SIG-M5 (cell line): Measurements from ENCODE around the gene N4BP2L1.

Source experiments
- DNase-seq: peaks from one replicate; lab custom pipeline; 2025; lab: John Stamatoyannopoulos, UW

N4BP2L1 gene

DNA sequence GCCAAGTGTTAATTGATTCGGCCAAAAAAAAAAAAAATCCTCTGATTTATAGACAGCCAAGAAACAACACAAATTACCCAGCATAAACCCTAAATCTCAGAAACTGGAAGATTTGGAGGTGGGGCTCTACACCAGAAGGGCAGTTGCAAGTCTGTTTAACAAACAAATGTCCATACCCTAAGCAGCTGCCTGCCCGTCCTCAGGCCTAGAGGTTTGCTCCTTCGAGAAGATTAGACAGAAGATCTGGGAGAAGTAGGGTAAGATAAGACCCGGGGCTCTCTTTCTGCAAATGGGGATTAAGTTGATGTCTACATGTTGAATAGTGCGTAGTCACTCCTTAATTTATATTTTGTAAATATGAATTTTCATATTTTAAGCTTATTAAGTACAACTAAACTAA, 3.4 kb upstream of the N4BP2L1 start:
- no peak for DNase-seq

DNA sequence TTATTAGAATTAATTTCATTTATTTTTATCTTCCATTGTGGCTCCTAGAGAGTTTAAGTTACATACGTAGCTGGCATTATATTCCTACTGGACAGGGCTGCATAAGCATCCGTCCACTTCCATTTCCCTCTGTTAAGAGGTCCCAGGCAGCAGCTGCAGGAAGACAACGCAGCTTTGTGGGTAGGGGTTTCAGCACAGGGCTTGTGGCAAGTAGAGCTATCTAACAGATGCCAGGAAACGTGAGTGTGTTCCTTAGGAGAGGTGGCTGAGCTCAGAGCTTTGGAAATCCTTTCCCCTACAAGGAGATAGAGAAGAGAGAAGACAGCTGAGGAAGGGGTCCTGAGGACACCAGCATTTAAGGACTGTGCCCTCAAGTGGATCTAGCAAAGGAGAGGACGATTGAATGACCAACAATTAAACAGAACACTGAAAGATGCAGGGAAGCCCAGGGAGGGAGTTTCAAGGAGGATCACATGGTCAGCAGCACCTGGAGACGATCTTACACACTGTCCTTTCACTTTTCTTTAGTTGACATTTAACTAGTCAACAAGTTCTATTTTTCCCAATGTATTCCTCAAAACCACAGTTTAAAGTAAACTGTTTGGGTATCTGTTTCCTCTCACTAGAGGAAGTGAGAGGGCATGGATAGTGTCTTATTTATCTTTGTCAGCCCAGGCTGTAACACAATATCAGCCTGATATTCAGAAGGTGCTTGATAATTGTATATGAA, 2.3 kb upstream of the N4BP2L1 start:
- no peak for DNase-seq

DNA sequence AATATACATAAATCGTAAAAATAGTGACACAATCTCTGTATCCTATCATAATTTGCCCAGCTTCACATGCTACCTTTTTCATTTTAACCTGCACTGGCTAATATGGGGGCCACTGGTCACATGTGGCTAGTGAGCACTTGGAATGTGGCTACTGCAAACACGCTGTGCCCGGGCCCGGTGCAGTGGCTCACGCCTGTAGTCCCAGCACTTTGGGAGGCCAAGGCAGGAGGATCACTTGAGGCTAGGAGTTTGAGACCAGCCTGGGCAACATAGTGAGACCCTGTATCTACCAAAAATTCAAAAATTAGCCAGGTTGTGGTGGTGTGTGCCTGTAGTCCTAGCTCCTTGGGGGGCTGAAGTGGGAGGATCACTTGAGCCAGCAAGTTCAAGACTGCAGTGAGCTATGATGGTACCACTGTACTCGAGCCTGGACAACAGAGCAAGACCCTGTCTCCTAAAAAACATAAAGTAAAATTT, 1.5 kb upstream of the N4BP2L1 start:
- no peak for DNase-seq

DNA sequence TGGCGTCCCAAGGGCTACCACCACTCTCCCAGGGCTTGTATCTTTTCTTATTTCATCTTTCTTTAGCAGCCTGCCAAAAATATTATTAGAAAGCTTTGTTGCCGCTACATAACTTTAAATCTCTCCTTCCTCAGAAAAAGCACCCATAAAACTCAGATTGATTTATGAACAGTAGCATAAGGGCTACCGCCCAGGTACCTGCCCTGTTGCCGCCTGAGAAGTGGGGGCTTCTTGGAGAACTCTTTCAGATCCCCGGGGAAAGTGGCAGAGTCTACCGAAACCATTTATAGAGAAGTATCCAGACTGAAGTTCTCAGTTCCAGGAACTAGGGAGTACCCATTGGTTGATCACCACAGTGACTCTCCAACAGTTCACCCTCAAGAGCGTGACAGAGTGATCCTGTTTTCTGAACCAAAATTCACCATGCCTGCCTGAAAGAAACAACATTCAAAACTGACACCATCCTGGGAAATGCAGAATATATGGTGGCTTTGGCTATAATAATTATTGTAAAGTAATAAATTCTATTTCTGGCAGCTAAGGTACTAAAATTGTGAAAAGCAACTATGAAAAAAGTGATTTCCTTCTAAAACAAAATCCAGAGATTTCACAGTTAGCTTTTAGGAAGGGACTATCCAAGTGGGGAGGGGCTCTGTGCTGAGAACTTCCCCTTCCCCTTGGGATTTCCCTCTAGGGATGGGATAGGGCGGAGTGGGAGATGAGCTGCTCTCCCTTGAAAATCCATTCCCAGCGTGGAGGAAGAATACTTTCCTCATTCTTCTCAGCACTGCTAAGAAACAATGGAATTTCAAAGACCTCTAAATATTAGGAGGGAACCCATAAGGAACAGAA, 877 bp upstream of the N4BP2L1 start:
- DNase-seq = peak; percentile 36

DNA sequence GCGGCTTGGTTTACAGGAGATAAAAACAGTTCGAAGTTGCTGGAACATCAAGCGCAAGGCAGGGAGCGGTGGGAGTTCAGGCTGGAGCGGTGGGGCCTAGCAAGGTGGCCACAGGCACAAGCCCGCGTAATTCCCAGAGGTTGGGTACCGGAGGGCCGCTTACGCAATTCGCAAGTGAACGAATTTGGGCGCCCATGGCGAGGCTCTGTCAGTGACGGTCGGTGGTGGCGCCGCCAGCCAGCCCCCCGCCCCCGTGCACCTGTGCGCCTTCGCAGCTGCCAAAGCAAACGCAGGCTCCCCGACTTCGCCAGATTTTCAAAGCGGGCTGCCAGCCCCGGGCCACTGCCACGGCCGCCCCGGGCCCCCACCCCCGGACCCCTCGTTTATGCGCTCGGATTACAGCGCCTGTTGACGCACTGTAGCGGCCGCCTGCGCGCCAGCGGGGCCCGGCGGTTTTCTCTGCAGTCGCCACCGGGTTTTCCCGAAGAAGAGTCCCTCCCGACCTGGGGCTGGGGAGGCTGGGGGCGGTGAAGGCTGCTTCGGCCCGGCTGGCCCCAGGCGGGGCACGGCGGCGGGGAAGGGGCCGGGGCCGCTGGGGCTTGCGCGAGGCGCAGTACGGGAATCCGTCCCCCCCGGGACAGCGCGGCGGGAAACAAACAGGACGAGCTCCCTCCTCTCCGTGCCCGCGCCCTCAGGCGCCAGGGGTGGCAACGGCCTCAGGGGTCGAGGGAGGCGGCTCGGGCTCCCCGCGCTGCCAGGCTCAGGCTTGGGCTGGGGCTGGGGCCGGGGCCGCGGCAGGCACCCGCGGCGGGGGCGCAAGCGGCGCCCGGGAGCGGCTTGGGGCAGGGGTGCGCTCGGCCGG, 709 bp downstream of the N4BP2L1 start:
- no peak for DNase-seq

DNA sequence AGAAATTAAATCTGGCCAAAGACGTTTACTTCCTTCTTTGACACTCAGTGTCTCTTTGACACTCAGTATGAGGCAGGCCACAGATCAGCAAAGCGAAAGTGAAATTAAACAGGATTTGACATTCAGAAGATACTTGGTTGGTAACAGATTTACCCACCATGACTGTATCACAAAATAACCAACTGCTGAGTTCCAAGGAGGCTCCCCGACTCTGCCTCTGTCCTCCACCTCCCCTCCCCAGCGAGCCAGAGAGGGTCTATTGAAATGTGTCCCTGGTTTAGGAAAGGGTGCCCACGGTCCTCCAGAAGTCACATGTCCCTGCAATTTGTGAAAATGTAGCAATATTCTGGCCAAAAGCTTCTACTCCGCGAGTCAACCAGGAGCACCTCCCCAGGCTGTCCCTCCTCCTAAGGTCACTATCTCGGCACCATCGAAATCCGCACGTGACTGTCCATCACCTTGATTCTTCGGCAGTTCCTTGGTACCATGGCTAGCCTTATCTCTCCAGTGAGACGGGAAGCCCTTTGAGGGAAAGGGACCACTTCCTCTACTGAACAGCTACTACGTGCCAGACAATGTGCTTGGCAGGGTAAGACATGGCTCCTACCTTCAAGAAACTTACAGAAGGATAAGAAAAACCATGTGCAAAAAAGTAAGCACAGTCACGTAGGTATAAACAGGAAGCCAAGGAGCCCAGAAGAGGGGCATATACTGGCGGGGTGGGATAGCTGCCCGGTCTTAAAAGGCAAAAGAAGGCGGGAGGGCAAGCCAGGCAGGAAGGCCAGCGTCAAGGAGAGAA, 1.5 kb downstream of the N4BP2L1 start:
- DNase-seq = peak; percentile 25

DNA sequence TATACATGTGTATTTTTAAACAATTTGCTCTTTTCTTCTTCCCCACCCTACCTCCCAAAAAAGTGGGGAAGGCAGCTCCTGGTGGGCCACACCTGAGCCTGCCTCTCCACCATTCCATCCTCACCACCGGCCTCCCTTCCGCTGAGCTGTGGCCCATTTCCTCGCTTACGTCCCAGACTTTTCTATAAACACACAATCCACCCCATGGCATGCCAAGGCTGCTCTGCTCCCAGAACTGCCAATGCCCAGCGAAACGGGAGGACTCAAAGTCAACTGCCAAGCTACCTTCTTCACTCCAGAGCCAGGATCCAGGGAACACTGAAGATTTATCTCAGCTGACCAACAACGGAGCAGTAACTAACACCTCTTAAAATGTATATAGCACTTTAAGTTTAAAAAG, 2.8 kb downstream of the N4BP2L1 start:
- no peak for DNase-seq

DNA sequence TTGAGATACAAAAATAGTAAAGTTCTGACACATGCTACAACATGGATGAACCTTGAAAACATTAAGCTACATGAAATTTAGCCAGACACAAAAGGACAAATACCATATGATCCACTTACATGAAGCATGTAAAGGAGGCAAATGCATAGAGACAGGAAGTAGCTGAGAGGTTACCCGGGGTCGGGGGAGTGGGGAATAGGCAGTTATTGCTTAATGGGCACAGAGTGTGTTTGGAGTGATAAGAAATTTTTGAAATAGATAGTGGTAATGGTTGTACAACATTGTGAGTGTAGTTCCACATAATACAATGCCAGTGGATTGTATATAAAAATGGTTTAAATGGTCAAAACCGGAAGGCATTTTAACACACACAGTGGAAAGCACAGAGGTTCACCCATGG, 4.3 kb downstream of the N4BP2L1 start:
- DNase-seq = no peak

DNA sequence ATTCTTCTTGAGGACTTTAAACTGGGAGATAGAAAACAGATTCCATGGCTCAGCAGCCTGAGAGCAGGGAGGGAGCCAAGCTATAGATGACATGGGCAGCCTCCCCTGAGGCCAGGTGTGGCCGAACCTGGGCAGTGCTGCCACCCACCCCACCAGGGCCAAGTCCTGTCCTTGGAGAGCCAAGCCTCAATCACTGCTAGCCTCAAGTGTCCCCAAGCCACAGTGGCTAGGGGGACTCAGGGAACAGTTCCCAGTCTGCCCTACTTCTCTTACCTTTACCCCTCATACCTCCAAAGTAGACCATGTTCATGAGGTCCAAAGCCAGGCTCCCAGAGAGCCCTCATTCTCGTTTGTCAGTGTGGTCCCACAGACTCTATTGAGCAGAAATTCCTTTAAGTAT, 8.1 kb downstream of the N4BP2L1 start:
- DNase-seq = no peak

DNA sequence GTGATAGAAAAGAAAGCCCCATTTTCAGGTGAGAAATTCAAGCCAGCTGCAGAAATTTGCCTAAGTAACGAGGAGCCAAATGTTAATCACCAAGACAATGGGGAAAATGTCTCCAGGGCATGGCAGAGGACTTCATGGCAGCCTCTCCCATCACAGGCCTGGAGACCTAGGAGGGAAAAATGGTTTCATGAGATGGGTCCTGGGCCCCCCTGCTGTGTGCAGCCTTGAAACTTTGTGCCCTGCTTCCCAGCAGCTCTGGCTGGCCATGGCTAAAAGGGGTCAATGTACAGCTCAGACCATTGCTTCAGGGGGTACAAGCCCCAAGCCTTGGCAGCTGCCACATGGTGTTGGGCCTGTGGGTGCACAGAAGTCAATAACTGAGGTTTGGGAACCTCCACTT, 9.9 kb downstream of the N4BP2L1 start:
- DNase-seq = no peak

DNA sequence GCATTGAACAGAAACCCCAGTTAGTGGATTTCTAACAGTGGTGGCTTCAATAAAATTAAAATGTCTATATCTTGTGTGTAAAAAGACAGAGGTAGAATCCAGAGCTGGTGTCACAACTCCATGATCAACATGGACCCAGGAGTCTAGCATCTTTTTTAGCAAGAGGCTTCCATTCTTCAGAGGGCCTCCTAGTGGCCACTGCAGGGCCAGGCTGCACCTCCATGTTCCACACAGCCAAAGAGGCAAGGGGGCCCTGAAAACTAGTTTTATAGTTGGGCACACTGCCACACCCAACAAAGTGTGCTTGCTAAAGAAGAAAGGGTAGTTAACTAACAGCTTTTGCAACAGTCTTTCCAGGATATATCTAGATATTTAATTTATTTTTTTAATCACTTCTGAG, 12.9 kb downstream of the N4BP2L1 start:
- no peak for DNase-seq

DNA sequence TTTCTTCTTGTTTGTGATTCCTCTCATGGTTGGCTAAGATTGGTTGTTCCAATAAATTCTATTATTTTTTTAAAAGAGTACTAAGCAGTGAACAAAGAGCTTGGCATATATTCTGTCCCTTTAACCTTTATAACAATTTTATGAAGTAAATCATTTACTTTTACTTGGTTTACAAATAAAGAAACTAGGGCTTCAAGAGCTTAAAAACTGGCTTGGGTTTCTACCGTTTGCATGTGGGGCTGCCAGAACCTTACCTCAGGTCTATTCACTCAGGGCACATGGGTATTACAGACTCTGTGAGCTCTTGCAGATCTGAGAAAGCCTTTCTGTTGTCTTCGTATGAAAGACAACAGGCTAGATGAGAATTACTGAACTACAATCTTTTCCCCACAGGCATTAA, 13.3 kb downstream of the N4BP2L1 start:
- DNase-seq = no peak

DNA sequence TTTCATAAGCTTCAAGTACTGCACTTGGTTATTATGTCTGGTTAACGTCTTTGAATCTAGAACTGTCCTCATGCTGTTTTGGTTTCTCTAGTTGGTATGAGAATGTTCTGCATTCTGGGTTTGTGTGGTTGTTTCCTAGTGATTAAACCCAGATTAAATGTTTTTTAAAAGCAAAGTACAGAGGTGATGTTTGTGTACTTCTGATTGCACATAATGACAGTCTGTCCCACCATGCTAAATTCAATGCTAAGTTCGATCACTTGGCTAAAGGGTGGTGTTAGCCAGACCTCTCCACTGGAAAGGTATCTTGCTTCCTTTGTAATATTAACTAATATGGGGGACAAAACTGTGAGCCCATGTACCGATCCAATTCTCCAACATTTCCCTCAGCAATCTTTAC, 14.6 kb downstream of the N4BP2L1 start:
- DNase-seq = no peak

DNA sequence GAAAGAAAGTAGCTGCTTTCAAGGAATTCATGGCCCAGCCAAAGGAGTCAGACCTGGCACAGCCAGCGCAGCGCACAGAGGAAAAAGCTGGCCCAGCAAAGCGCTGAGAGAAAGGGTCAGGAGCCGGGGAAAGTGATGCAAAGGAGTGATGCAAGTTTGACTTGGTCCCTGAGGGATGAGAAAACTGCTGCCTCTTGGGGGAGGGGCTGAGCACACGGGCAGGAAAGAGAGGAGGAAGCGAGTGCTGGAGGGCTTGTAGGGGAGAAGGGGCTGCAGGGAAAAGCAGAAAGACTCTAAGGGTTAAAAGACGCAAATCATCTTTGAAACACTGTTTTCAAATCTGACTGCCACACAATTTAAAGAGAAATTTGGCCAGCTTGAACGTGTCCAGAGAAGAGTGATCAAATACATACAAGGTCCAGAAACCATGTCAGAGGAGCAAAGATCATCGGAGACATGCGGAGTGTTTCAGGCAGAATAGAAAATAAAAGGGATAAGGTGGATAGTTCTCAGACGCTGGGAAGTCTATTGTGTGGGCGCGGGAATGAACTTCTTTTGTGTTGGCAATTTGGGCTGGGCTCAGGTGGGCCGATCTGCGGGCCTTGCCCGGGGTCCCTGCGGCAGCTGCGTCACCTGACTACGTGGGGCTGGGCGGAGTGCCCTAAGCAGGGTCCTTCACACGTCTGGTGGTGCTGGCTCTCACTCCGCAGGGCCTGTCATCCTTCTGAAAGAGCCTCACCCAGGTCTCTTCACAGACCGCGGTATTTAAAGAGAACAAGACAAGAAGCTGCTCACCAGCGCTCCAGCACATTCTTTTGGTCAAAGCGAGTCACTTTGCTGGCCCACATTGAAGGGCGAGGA, 18.1 kb downstream of the N4BP2L1 start:
- DNase-seq = no peak

DNA sequence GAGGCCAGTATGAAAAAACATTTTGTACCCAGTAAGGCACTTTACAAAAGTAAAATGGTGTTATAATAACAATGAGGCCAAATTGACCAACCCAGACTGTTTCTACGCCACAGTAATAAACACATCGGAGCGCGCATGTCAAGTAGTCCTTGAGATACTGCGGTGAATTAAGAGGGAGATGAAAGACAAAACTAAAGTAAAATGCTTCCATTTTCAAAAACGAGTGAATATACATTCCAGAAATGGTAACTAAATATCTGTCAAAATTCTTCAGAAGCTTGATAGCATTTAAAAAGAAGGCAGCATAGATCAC, 19.0 kb downstream of the N4BP2L1 start:
- DNase-seq = no peak

DNA sequence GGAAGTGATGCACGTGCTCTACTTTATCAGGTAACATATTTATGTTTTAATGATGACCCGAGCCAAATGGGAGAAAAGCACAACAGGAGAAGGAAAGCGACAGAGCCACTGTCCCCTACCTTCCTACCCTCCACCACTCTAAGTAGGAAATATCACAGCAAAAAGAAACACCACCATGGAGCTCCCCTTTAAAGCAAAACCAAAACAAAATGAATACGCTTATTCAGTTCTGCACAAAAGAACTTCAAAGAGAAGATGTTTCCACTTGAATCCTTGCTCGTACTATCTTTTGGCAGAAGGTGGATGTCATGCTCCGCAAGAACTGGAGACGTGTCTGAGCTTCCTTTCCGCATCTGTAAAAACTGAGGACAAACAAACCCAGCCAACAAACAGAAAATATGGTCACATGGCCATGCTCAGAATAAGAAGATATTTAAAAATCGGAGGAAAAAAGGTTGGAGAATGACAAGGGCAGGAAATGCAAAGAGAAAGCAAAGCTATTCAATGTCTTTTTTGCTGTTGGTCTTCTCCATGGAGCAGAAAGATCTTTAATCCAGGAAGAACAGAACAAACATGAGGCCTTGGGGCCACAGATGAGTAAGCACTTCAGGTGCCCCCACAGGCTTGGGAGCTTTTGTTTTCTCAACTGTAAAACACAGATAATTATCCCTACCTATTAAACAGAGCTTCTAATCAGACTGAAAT, 19.5 kb downstream of the N4BP2L1 start:
- DNase-seq = no peak

DNA sequence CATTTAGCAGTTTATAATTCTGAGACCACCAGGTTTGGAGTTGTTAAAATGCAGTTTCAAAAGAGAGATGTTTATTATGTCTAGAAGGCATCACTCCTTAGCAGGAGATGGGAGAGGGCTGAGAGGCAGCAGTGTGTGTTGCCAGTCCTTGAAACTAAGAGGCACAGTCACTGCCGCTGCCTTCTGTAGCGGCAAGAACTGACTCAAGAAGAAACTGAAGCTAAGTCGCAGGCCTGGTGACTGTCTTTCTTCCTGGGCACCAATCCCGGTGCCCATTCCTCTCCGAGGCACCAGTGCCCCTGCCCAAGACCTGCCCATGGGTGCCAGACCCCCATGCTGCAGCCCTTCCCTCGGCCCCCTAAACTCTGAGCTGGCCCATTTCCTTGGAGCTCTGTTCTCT, 20.1 kb downstream of the N4BP2L1 start:
- no peak for DNase-seq

DNA sequence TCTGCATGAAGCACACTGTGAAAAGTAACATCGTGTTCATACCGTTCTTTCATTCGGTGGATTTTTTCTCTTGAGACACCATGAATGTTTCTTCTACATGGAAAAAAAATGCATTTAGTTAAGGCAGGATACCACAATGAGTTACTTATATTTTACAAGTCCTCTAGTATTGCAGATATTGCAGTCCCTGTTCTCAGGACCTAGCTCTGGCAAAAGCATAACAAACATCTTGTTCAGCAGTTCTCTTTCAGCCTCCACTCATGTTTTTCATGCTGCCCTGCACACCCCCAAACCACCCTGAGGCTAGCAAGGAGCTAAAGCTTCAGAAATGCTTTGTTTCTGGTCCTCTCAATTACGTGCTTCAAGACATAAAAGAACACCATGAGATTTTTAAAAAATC, 24.8 kb downstream of the N4BP2L1 start:
- DNase-seq = no peak

DNA sequence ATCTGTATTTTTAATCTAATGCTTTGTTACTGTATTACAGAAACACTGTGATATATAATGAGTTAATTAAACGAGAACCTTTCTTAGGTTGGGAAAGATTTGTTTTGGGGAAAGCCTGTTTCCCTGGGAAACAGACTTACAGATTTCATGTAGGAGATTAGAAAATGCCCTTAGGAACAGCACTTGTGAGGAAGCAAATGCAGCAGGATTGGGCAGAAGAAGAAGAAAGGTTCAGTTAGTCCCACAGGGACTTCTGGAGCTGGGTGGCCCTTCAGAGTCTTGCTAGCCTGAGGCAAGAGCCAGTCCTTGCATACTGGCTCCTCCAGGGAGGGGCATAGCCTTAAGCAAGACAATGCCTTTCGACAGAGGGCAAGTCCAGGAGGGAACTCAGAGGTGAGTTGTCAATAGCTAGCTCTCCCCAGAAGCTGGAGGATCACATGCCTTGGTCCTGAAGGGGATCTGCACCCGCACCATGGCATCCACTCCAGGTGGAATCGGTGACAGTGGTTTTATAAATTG, 36.8 kb downstream of the N4BP2L1 start:
- no peak for DNase-seq

DNA sequence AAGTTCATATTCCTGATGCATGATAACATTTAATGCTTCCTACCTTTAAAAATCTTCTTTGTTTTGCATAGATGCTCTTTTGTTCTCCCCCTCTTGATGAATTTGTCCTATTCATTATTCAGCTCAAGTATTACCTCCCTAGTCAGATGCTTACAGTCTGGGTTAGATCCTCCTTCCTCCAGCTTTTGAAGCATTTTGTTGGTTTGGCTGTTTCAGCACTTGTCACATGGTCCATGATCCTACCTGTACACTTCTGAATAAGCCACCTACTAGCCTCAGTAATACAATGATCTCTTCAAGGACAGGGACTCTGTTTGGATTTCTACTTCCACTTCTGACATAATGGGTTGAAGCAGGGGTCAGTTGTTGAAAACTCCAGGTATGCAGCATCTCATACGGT, 37.4 kb downstream of the N4BP2L1 start:
- no peak for DNase-seq
